Smooth muscle cell (in vitro differentiated cells): ENCODE measurements around the gene HERC4. TPM values are rescaled to one million over a fixed set of nuclear protein-coding genes. Genes with fewer than 3 reads are reported as not detected.
A peak's percentile ranks its signal among the peaks of the same experiment; 100 is the strongest.

Experiments used
- DNase-seq: peaks from one replicate; lab custom pipeline; 2025; ENCODE audit not compliant: unreplicated experiment; lab: John Stamatoyannopoulos, UW
- H2AFZ ChIP-seq: fragments of 200-600 bp; sonication (generic); 2 replicates; pipeline ENCODE4 v1.6.0; 2016; ENCODE audit warnings: antibody characterized with exemption, low read depth, mild to moderate bottlenecking
- H3F3A ChIP-seq: fragments of 200-600 bp; sonication (generic); 2 replicates; pipeline ENCODE4 v1.6.0; 2017; ENCODE audit warnings: antibody characterized with exemption, low read depth
- H3K27ac ChIP-seq: fragments of 200-600 bp; sonication (generic); 2 replicates; pipeline ENCODE4 v1.5.1; 2016; ENCODE audit warnings: low read depth, mild to moderate bottlenecking
- H3K27me3 ChIP-seq: fragments of 200-600 bp; sonication (generic); 2 replicates; pipeline ENCODE4 v1.6.1; 2016; ENCODE audit warnings: low read depth, mild to moderate bottlenecking
- H3K36me3 ChIP-seq: fragments of 200-600 bp; sonication (generic); 2 replicates; pipeline ENCODE4 v1.5.1; 2016; ENCODE audit warnings: low read depth
- H3K4me1 ChIP-seq: fragments of 200-600 bp; sonication (generic); 2 replicates; pipeline ENCODE4 v1.5.1; 2016; ENCODE audit warnings: low read depth
- H3K4me2 ChIP-seq: fragments of 200-600 bp; sonication (generic); 2 replicates; pipeline ENCODE4 v1.6.0; 2016; ENCODE audit warnings: mild to moderate bottlenecking
- H3K4me3 ChIP-seq: fragments of 200-600 bp; sonication (generic); 2 replicates; pipeline ENCODE4 v1.5.1; 2016; ENCODE audit warnings: mild to moderate bottlenecking
- H3K79me2 ChIP-seq: fragments of 200-600 bp; sonication (generic); 2 replicates; pipeline ENCODE4 v1.6.0; 2016; ENCODE audit warnings: low read depth, mild to moderate bottlenecking
- H3K9ac ChIP-seq: fragments of 200-600 bp; sonication (generic); 2 replicates; pipeline ENCODE4 v1.6.0; 2016; ENCODE audit warnings: low read depth
- H3K9me3 ChIP-seq: fragments of 200-600 bp; sonication (generic); replicated peaks from 2 replicates; pipeline ENCODE4 v1.5.1; 2016; ENCODE audit warnings: low read depth
- H4K20me1 ChIP-seq: fragments of 200-600 bp; sonication (generic); 2 replicates; pipeline ENCODE4 v1.6.0; 2016; ENCODE audit warnings: low read depth
- CTCF ChIP-seq: fragments of 200-600 bp; sonication (generic); IDR thresholded peaks from 2 replicates; pipeline ENCODE4 v1.5.1; 2017; ENCODE audit warnings: borderline replicate concordance, mild to moderate bottlenecking, antibody characterized with exemption; ENCODE audit not compliant: insufficient read depth, poor library complexity, severe bottlenecking
- WGBS: methylation state at CpG from one replicate; pipeline ENCODE4 v1.1.7; 2016; ENCODE audit warnings: low lambda C conversion rate; 5-methylcytosine and 5-hydroxymethylcytosine counted together
- polyA plus RNA-seq: library from polyadenylated mRNA; unstranded; fragments of >200 nt; fragmentation: Nextera tagmentation; extraction: Ambion mirVana; gene quantifications from 2 replicates; pipeline ENCODE4 v1.2.1, GENCODE V29; 2016
- total RNA-seq: library from RNA; depleted of rRNA; stranded (reverse); fragments of >200 nt; gene quantifications from 2 replicates; pipeline ENCODE4 v1.2.3, GENCODE V29; 2014

Gene HERC4, protein sequence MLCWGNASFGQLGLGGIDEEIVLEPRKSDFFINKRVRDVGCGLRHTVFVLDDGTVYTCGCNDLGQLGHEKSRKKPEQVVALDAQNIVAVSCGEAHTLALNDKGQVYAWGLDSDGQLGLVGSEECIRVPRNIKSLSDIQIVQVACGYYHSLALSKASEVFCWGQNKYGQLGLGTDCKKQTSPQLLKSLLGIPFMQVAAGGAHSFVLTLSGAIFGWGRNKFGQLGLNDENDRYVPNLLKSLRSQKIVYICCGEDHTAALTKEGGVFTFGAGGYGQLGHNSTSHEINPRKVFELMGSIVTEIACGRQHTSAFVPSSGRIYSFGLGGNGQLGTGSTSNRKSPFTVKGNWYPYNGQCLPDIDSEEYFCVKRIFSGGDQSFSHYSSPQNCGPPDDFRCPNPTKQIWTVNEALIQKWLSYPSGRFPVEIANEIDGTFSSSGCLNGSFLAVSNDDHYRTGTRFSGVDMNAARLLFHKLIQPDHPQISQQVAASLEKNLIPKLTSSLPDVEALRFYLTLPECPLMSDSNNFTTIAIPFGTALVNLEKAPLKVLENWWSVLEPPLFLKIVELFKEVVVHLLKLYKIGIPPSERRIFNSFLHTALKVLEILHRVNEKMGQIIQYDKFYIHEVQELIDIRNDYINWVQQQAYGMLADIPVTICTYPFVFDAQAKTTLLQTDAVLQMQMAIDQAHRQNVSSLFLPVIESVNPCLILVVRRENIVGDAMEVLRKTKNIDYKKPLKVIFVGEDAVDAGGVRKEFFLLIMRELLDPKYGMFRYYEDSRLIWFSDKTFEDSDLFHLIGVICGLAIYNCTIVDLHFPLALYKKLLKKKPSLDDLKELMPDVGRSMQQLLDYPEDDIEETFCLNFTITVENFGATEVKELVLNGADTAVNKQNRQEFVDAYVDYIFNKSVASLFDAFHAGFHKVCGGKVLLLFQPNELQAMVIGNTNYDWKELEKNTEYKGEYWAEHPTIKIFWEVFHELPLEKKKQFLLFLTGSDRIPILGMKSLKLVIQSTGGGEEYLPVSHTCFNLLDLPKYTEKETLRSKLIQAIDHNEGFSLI
- total RNA-seq (41.2 and 54.3 TPM in 2 replicates), polyA plus RNA-seq (19.5 and 20.5 TPM in 2 replicates)

DNA sequence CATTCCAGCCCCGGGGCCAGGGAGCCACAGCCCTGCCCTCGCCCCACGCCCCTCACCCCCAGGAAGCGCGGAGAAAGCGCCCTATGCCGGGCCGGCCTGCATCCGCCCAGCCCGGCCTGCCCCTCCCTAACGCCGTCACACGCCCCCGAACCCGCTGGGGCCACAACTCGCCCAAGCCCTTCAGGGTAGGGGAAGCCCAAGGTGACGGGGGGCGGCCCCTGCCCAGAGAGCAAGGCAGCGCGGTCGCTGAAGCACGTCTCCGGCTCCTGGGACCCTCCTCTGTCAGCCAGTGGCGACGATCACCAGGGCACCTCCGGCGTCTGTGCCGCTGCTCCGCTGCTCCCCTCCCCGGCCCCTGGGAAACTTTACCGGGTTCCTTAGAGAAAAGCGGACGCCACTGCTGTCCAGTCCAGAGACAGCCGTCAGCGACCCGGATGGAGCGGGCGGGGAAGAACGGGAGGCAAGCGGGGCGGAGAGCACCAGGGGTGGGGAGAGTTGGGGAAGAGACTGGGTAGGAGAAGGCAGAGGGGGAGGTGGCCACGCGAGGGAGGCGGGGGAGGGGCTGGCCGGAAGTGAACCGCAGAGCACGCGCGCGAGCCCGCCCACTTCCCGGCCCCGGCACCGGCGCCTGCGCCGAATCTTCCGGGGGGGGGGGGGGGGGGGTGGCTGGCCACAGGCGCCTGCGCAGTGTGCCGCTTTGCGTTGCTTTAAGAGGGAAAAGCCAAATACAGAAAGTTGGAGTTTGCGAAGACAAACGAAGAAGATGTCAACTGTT lies at the start of gene HERC4:
HERC4 (minus strand) TSS at position 509 of the 775 bp plus-strand sequence. CDS start 2,175 bp downstream, outside the sequence.
- Histone ChIP-seq H3K79me2 (peaks cover 46% of the 10 kb centered on the region), H3K9me3 (no peaks in the 10 kb centered on the region), H3K27me3 (no peaks in the 10 kb centered on the region), H3K36me3 (no peaks in the 10 kb centered on the region), H4K20me1 (peaks cover 42% of the 10 kb centered on the region), H3K4me1 (peaks cover 27% of the 10 kb centered on the region), H3K4me3 (peak within 1 kb of the TSS; percentile 72), H2AFZ (peak within 1 kb of the TSS; percentile 99), H3K27ac (peak within 1 kb of the TSS; percentile 91), H3K9ac (peak within 1 kb of the TSS; percentile 92), H3F3A (no peaks in the 10 kb centered on the region), H3K4me2 (peak within 1 kb of the TSS; percentile 92)
- TF ChIP-seq CTCF: no peak
- 1% methylated on average over 40 of the region's 64 CpGs for WGBS
- DNase-seq: peak; percentile 88

GRCh38 chr10:68124718-68125117 lies 49.6 kb upstream of the HERC4 start:
- Histone ChIP-seq H3K4me2 (no peak overlapping the region), H2AFZ (no peak overlapping the region), H3K27me3 (no peaks in the 10 kb centered on the region), H3K4me3 (no peak overlapping the region), H3K9me3 (no peaks in the 10 kb centered on the region), H3K4me1 (no peaks in the 10 kb centered on the region), H4K20me1 (no peaks in the 10 kb centered on the region), H3K9ac (no peak overlapping the region), H3K36me3 (no peaks in the 10 kb centered on the region), H3F3A (no peaks in the 10 kb centered on the region), H3K27ac (no peak overlapping the region), H3K79me2 (no peaks in the 10 kb centered on the region)
- 86% methylated on average over 3 of the region's 3 CpGs for WGBS
- DNase-seq: no peak
- TF ChIP-seq CTCF: no peak

DNA sequence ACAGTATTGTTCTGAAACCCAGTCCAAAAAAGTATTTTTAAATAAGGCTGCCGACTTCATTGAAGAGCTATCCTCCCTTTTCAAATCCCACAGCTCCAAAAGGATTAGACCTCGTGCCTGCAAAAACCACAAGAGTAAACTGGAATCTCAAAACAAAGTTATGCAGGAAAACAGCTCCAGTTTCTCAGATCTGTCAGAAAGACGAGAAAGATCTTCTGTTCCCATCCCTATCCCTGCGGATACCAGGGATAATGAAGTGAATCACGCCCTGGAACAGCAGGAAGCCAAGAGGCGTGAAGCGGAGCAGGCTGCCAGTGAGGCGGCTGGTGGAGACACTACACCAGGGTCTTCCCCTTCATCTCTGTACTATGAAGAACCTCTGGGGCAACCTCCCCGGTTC lies 46.8 kb upstream of the HERC4 start:
- H3F3A ChIP-seq: no peaks in the 10 kb centered on the region
- WGBS: 51% methylated on average over 9 of the region's 9 CpGs
- H3K4me3 ChIP-seq: no peak overlapping the region
- peak overlapping the region; percentile 43 for H3K4me2 ChIP-seq
- no peak overlapping the region for H2AFZ ChIP-seq
- no peak overlapping the region for H3K27ac ChIP-seq
- no peaks in the 10 kb centered on the region for H4K20me1 ChIP-seq
- H3K27me3 ChIP-seq: no peaks in the 10 kb centered on the region
- H3K9ac ChIP-seq: no peak overlapping the region
- no peaks in the 10 kb centered on the region for H3K79me2 ChIP-seq
- no peak for TF ChIP-seq CTCF
- no peaks in the 10 kb centered on the region for H3K9me3 ChIP-seq
- DNase-seq: no peak
- H3K4me1 ChIP-seq: no peaks in the 10 kb centered on the region
- no peaks in the 10 kb centered on the region for H3K36me3 ChIP-seq
